ENCODE results near the gene SYNDIG1.

GRCh38 chr20:24704899-24705298 is 235.5 kb downstream of the SYNDIG1 start:
- no peak for TF ChIP-seq POLR2A (IDR thresholded peaks at IDR 0.05)
- TF ChIP-seq, protein P1, sequence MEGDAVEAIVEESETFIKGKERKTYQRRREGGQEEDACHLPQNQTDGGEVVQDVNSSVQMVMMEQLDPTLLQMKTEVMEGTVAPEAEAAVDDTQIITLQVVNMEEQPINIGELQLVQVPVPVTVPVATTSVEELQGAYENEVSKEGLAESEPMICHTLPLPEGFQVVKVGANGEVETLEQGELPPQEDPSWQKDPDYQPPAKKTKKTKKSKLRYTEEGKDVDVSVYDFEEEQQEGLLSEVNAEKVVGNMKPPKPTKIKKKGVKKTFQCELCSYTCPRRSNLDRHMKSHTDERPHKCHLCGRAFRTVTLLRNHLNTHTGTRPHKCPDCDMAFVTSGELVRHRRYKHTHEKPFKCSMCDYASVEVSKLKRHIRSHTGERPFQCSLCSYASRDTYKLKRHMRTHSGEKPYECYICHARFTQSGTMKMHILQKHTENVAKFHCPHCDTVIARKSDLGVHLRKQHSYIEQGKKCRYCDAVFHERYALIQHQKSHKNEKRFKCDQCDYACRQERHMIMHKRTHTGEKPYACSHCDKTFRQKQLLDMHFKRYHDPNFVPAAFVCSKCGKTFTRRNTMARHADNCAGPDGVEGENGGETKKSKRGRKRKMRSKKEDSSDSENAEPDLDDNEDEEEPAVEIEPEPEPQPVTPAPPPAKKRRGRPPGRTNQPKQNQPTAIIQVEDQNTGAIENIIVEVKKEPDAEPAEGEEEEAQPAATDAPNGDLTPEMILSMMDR (IDR thresholded peaks at IDR 0.05 in 4 of 5, conservative IDR thresholded peaks at IDR 0.05 in 1 of 5): no peak

All from gastrocnemius medialis (tissue), 4 donors.